HFF-Myc (cell line): ENCODE results near the gene CXCL5.
"Not testable (repeated sequence)": the region's sequence is repeated elsewhere in the genome, so short reads cannot be mapped to it uniquely, and the experiment has no call there.

ENCODE experiments used
- DNase-seq: peaks from one replicate; pipeline ENCODE4 v3.0.0-alpha.2; 2011; ENCODE audit warnings: low read depth; ENCODE audit errors: extremely low read depth
- H3K4me3 ChIP-seq: replicated peaks from 2 replicates; pipeline ENCODE4 v1.5.1; 2011; ENCODE audit warnings: low read depth, mild to moderate bottlenecking, control low read depth, low read length
- CTCF ChIP-seq: IDR thresholded peaks from 2 replicates; pipeline ENCODE4 v1.5.1; 2012; ENCODE audit warnings: mild to moderate bottlenecking, low read depth, low read length, control low read depth; ENCODE audit errors: missing control alignments

Gene CXCL5

GRCh38 chr4:73989031-73989430 lies 9.4 kb downstream of the CXCL5 start:
- DNase-seq, result no peak
- TF ChIP-seq CTCF, result no peak
- H3K4me3 ChIP-seq, result no peak overlapping the region

- no peak within 1 kb of the TSS for H3K4me3 ChIP-seq
- no peak for DNase-seq
- no peak for TF ChIP-seq CTCF
Observed at GRCh38 chr4:73988061-73988460, 10.4 kb downstream of the CXCL5 start, which contains the start of gene PPBP. Gene PPBP (minus strand): TSS chr4:73988190. CDS start chr4:73988103, 87 bp downstream.

GRCh38 chr4:73985528-73985852 lies 13.0 kb downstream of the CXCL5 start:
- no peak for TF ChIP-seq CTCF
- no peak for DNase-seq
- H3K4me3 ChIP-seq, result no peak overlapping the region

- H3K4me3 ChIP-seq, result no peak overlapping the region
- DNase-seq, result no peak
- TF ChIP-seq CTCF, result no peak
Observed at GRCh38 chr4:73984736-73985527, 13.5 kb downstream of the CXCL5 start.

- DNase-seq, H3K4me3 ChIP-seq: not testable (repeated sequence)
Observed at GRCh38 chr4:73981175-73981574, 17.3 kb downstream of the CXCL5 start.

GRCh38 chr4:73979407-73979957 lies 19.0 kb downstream of the CXCL5 start:
- TF ChIP-seq CTCF, result no peak
- no peak for DNase-seq
- no peak overlapping the region for H3K4me3 ChIP-seq

GRCh38 chr4:73978886-73979285 lies 19.6 kb downstream of the CXCL5 start:
- DNase-seq, result no peak

More at GRCh38 chr4:73978886-73979285, 19.6 kb downstream of the CXCL5 start:
- no peak for TF ChIP-seq CTCF
- H3K4me3 ChIP-seq, result no peak overlapping the region
